Measurements from ENCODE around the gene RASSF1. TPM values are rescaled to one million over a fixed set of nuclear protein-coding genes. Genes with fewer than 3 reads are reported as not detected.

RASSF1 gene
- total and polyA plus RNA-seq, 2 of the 13 experiments (the other 11 are each of a cell fraction or from before 2014, with no cell fraction given), result 10.2 to 27.5 TPM

DNA sequence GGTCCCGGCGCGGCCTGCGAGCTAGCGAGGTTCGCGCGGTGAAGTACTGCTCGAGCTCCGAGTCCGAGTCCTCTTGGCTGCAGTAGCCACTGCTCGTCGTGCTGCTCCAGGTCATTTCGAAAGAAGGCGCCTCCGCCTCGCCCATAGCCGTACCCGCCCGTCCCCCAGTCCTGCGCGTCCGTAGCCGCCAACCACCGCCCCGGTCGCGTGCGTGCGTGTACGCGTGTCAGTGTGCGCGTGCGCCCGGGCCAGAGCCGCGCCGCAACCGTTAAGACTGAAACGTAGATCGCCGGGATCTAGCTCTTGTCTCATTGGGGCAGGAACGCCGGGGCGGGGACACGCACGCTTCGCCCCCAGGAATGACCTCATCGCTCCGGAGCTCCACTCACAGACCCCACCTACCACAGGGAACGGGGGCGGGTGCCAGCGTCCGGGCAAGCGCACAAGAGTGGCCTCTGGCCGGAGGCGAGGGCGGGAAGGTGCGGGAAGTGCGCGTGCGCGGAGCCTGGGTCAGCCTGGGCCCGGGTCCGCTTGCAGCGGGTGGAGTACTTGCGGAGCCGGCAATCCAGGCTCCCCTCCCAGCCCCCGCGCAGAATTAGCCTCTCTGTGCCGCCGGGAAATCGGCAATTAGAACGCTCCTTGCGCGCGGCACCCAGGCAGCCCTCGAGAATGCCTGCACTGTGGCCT is 3.3 kb downstream of the RASSF1 start (continued):
- TF ChIP-seq, protein P1, sequence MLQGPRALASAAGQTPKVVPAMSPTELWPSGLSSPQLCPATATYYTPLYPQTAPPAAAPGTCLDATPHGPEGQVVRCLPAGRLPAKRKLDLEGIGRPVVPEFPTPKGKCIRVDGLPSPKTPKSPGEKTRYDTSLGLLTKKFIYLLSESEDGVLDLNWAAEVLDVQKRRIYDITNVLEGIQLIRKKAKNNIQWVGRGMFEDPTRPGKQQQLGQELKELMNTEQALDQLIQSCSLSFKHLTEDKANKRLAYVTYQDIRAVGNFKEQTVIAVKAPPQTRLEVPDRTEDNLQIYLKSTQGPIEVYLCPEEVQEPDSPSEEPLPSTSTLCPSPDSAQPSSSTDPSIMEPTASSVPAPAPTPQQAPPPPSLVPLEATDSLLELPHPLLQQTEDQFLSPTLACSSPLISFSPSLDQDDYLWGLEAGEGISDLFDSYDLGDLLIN (CRISPR knock-in tag; IDR thresholded peaks at IDR 0.05; ENCODE audit: borderline replicate concordance), result 0 out of 2 replicates have a peak, but pooled peaks have one; percentile 16
- TF ChIP-seq MXD4 (CRISPR knock-in tag; IDR thresholded peaks at IDR 0.05) (peak; percentile 93), HCFC1 (IDR thresholded peaks at IDR 0.05; ENCODE audit: low read depth, low read length) (peak; percentile 26; the same call in 1 of the 2 replicates), ARHGAP35 (CRISPR knock-in tag; IDR thresholded peaks at IDR 0.05; ENCODE audit: borderline replicate concordance) (peak; percentile 90), KDM3A (CRISPR knock-in tag; IDR thresholded peaks at IDR 0.05; ENCODE audit: low read depth) (0 out of 2 replicates have a peak, but pooled peaks have one; percentile 29), CAMTA2 (CRISPR knock-in tag; IDR thresholded peaks at IDR 0.05; ENCODE audit: borderline replicate concordance) (0 out of 2 replicates have a peak, but pooled peaks have one; percentile 59), SETDB1 (CRISPR knock-in tag; IDR thresholded peaks at IDR 0.05; ENCODE audit: borderline replicate concordance) (no peak), PHF5A (CRISPR knock-in tag; IDR thresholded peaks at IDR 0.05; ENCODE audit: low read depth, unreplicated experiment) (peak; percentile 34), ESRRA (CRISPR knock-in tag; IDR thresholded peaks at IDR 0.05; ENCODE audit: low read depth) (peak; percentile 21; the same call in 1 of the 2 replicates), YY1 (IDR thresholded peaks at IDR 0.05; ENCODE audit: insufficient read depth, insufficient replicate concordance, low read depth, low read length) (peak; percentile 12), HMG20B (CRISPR knock-in tag; conservative IDR thresholded peaks at IDR 0.05) (no peak), SALL1 (CRISPR knock-in tag; IDR thresholded peaks at IDR 0.05) (peak; percentile 74), MEIS1 (CRISPR knock-in tag; IDR thresholded peaks at IDR 0.05; ENCODE audit: borderline replicate concordance) (peak; percentile 88; the same call in 1 of the 2 replicates), ZFAT (CRISPR knock-in tag; conservative IDR thresholded peaks at IDR 0.05) (no peak), ZSCAN12 (CRISPR knock-in tag; IDR thresholded peaks at IDR 0.05) (0 out of 2 replicates have a peak, but pooled peaks have one; percentile 6), ZNF432 (CRISPR knock-in tag; IDR thresholded peaks at IDR 0.05; ENCODE audit: borderline replicate concordance) (no peak)
- TF ChIP-seq, protein P2, sequence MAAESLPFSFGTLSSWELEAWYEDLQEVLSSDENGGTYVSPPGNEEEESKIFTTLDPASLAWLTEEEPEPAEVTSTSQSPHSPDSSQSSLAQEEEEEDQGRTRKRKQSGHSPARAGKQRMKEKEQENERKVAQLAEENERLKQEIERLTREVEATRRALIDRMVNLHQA (CRISPR knock-in tag; IDR thresholded peaks at IDR 0.05), result no peak
- TF ChIP-seq, protein P3, sequence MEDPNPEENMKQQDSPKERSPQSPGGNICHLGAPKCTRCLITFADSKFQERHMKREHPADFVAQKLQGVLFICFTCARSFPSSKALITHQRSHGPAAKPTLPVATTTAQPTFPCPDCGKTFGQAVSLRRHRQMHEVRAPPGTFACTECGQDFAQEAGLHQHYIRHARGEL (CRISPR knock-in tag; IDR thresholded peaks at IDR 0.05), result 0 out of 2 replicates have a peak, but pooled peaks have one; percentile 25
- TF ChIP-seq, protein P4, sequence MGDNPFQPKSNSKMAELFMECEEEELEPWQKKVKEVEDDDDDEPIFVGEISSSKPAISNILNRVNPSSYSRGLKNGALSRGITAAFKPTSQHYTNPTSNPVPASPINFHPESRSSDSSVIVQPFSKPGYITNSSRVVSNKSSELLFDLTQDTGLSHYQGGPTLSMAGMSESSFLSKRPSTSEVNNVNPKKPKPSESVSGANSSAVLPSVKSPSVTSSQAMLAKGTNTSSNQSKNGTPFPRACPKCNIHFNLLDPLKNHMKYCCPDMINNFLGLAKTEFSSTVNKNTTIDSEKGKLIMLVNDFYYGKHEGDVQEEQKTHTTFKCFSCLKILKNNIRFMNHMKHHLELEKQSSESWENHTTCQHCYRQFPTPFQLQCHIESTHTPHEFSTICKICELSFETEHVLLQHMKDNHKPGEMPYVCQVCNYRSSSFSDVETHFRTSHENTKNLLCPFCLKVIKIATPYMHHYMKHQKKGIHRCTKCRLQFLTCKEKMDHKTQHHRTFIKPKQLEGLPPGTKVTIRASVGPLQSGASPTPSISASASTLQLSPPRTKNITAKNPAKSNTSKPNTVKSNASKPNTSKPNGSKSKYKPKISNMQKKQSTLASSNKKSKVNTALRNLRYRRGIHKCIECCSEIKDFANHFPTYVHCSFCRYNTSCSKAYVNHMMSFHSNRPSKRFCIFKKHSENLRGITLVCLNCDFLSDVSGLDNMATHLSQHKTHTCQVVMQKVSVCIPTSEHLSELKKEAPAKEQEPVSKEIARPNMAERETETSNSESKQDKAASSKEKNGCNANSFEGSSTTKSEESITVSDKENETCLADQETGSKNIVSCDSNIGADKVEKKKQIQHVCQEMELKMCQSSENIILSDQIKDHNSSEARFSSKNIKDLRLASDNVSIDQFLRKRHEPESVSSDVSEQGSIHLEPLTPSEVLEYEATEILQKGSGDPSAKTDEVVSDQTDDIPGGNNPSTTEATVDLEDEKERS (CRISPR knock-in tag; IDR thresholded peaks at IDR 0.05), result no peak; the same call in 1 of the 2 replicates
- TF ChIP-seq, protein P5, sequence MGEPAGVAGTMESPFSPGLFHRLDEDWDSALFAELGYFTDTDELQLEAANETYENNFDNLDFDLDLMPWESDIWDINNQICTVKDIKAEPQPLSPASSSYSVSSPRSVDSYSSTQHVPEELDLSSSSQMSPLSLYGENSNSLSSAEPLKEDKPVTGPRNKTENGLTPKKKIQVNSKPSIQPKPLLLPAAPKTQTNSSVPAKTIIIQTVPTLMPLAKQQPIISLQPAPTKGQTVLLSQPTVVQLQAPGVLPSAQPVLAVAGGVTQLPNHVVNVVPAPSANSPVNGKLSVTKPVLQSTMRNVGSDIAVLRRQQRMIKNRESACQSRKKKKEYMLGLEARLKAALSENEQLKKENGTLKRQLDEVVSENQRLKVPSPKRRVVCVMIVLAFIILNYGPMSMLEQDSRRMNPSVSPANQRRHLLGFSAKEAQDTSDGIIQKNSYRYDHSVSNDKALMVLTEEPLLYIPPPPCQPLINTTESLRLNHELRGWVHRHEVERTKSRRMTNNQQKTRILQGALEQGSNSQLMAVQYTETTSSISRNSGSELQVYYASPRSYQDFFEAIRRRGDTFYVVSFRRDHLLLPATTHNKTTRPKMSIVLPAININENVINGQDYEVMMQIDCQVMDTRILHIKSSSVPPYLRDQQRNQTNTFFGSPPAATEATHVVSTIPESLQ (CRISPR knock-in tag; conservative IDR thresholded peaks at IDR 0.05), result no peak
- TF ChIP-seq, protein P6, sequence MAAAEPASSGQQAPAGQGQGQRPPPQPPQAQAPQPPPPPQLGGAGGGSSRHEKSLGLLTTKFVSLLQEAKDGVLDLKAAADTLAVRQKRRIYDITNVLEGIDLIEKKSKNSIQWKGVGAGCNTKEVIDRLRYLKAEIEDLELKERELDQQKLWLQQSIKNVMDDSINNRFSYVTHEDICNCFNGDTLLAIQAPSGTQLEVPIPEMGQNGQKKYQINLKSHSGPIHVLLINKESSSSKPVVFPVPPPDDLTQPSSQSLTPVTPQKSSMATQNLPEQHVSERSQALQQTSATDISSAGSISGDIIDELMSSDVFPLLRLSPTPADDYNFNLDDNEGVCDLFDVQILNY (CRISPR knock-in tag; conservative IDR thresholded peaks at IDR 0.05), result peak; percentile 79
